BE2C (cell line): ENCODE results near the gene TMEM128. TPM values are rescaled to one million over a fixed set of nuclear protein-coding genes. Genes with fewer than 3 reads are reported as not detected.

Experiments used
- DNase-seq: peaks from one replicate; pipeline ENCODE4 v3.0.0-alpha.2; 2020
- H3K27me3 ChIP-seq: fragments of 250-450 bp; sonication (Bioruptor Pico); 2 replicates; pipeline ENCODE4 v1.5.1; 2020; ENCODE audit warnings: mild to moderate bottlenecking
- H3K36me3 ChIP-seq: fragments of 250-450 bp; sonication (Bioruptor Pico); 2 replicates; pipeline ENCODE4 v1.5.1; 2020; ENCODE audit warnings: mild to moderate bottlenecking
- H3K4me1 ChIP-seq: fragments of 250-450 bp; sonication (Bioruptor Pico); 2 replicates; pipeline ENCODE4 v1.5.1; 2020
- H3K4me3 ChIP-seq: 2 replicates; pipeline ENCODE4 v1.5.1; 2011; ENCODE audit warnings: low read depth, low read length
- H3K9me3 ChIP-seq: fragments of 250-450 bp; sonication (Bioruptor Pico); 2 replicates; pipeline ENCODE4 v1.5.1; 2020
- polyA plus RNA-seq: library from polyadenylated mRNA; unstranded; fragments of >200 nt; gene quantifications from one replicate; pipeline ENCODE4 v1.2.1, GENCODE V29; 2012; ENCODE audit warnings: low read depth, missing spikeins; ENCODE audit not compliant: insufficient read length, insufficient read depth
- TF ChIP-seq, protein P1 (sequence below): IDR thresholded peaks from 2 replicates; pipeline ENCODE4 v1.5.1; 2012; ENCODE audit warnings: mild to moderate bottlenecking, low read depth, low read length

Gene TMEM128, protein sequence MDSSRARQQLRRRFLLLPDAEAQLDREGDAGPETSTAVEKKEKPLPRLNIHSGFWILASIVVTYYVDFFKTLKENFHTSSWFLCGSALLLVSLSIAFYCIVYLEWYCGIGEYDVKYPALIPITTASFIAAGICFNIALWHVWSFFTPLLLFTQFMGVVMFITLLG
- 35.3 TPM for polyA plus RNA-seq

DNA sequence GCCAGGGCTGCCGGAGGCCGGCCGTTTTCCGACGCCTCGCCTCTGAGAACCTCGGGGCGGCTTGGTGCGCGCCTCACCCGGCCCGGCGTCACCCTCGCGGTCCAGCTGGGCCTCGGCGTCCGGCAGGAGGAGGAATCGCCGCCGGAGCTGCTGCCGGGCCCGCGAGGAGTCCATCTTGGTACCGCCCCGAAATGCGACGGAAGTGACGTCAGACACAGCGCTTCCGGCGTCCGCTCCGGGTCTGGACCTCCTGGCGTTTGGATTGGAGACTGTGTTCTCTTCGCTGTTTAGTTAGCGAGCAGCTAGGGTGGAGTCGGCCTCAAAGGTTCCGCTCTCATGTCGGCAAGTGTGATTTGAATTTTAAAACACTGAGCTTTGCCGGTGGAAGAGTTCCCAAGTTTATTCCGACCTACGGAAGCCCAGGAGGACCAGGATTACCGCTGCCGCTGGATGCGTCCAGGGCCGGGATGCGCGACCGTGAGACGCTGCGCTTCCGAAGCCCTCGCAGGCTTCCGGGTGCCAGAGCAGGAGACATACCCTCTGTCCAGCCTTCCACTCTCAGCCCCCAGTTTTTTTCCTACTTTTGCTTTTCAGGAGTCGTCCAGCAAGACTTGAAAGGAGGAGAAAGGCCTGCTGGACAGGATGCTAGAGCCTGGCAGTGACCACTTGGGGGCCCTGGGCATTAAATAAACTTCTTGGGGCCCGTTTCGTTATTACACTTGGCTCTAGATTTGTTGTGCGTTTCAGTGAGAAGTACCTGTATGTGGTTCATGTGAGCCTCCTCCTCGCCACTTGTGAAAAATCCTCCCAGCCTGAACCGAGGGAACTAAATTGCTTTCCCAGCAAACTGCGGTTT is at the start of gene TMEM128:
TMEM128 (minus strand) TSS at position 195 of the 856 bp plus-strand sequence; CDS start at position 174, 21 bp downstream.
- H3K27me3 ChIP-seq: no peaks in the 10 kb centered on the region; the same call in 1 of the 2 replicates
- peak within 1 kb of the TSS; percentile 96 for H3K4me3 ChIP-seq
- peaks cover 4% of the 10 kb centered on the region; the same call in 1 of the 2 replicates for H3K4me1 ChIP-seq
- H3K36me3 ChIP-seq: peaks cover 17% of the 10 kb centered on the region
- no peaks in the 10 kb centered on the region for H3K9me3 ChIP-seq
- DNase-seq: peak; percentile 93
- TF ChIP-seq, protein P1, sequence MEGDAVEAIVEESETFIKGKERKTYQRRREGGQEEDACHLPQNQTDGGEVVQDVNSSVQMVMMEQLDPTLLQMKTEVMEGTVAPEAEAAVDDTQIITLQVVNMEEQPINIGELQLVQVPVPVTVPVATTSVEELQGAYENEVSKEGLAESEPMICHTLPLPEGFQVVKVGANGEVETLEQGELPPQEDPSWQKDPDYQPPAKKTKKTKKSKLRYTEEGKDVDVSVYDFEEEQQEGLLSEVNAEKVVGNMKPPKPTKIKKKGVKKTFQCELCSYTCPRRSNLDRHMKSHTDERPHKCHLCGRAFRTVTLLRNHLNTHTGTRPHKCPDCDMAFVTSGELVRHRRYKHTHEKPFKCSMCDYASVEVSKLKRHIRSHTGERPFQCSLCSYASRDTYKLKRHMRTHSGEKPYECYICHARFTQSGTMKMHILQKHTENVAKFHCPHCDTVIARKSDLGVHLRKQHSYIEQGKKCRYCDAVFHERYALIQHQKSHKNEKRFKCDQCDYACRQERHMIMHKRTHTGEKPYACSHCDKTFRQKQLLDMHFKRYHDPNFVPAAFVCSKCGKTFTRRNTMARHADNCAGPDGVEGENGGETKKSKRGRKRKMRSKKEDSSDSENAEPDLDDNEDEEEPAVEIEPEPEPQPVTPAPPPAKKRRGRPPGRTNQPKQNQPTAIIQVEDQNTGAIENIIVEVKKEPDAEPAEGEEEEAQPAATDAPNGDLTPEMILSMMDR: no peak

DNA sequence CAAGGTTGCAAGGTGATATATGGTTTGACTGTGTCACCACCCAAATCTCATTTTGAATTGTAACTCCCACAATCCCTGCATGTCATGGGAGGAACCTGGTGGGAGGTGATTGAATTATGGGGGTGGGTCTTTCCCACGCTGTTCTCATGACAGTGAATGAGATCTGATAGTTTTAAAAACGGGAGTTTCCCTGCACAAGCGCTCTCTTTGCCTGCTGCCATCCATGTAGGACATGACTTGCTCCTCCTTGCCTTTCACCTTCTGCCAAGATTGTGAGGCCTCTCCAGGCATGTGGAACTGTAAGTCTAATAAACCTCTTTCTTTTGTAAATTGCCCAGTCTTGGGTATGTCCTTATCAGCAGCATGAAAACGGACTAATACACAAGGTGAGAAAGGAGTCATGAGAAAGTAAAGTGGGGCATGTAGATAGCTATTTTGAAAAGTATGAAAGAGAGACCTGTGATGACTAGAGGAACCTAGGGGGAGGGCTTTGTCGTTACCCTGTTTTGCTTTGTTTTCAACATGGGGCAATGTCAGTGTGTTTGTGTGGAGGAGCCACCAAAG is 48.3 kb upstream of the TMEM128 start:
- H3K4me3 ChIP-seq: no peak overlapping the region
- TF ChIP-seq, protein P1: no peak
- no peaks in the 10 kb centered on the region for H3K36me3 ChIP-seq
- no peaks in the 10 kb centered on the region for H3K9me3 ChIP-seq
- no peaks in the 10 kb centered on the region for H3K4me1 ChIP-seq
- no peaks in the 10 kb centered on the region for H3K27me3 ChIP-seq
- DNase-seq: no peak

DNA sequence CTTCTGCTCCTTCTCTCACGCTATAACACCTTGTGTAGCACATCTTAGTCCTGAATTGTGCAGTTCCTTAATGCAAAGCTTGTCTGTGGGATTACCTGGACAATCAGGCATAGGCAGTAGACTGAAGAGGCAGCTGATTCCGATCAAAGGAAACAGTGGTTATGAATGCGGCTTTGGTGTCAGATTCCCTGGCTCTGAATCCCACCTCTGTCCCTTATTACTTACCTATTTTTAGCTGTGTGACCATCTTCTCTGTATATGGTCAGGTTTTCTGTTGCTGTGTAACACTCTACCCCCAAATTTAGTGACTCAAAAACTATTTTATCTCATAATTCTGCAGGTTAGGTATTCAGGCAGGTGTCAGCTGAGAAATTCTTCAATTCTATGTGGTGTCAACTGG is 45.3 kb upstream of the TMEM128 start:
- Histone ChIP-seq H3K36me3 (no peaks in the 10 kb centered on the region), H3K4me3 (no peak overlapping the region), H3K4me1 (0 out of 2 replicates have a peak, but pooled peaks cover 2% of the 10 kb centered on the region), H3K27me3 (no peaks in the 10 kb centered on the region), H3K9me3 (no peaks in the 10 kb centered on the region)
- no peak for DNase-seq
- TF ChIP-seq, protein P1: no peak

DNA sequence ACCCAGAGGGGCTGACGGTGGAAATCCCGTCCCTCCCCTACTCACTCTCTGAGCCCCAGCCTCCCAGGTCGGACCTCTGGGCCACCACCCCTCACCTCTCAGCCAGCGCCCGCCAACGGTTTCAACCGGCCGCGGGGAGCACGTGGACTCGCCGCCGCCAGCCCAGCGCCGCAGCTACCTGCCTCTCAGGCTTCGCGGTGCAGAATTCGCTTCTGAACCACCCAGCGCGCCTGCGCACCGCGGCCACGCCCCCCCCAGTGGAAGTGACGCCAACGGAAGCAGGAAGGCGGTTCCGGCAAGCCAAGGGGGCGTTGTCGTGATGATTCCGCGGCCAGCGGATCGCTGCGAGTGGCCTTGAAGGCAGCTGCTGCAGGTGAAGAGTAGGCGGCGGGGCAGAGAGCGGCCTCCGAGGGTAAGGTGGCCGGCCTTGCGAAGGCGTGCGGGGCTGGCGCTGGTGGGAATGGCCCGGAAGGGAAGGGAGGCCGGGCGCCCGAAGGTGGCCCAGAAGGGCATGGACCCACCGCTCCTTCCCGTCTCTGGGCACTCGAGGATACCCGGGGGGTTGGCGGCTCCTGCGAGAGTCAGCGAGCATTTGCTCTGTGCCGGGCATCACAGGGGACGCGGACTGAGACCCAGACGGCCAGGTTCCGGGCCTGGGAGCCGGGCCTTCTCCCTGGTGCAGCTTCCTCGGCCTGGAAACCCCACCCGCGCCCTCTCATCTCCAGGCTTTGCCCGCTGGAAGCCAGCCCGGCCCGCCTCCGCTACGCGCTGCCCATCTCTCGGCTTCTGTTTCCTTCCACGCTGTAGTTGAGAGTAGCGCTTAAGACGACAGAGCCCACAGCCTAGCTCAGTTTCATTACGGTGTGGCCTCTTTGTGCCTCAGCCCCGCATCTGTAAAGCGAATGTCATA is 42.2 kb upstream of the TMEM128 start, which contains the start of the genes LYAR and ZBTB49:
LYAR (minus strand) TSS at position 214 of the 910 bp plus-strand sequence. CDS start 6,412 bp downstream, outside the sequence.
ZBTB49 (plus strand) TSS at position 311 of the 910 bp plus-strand sequence. CDS start 9,695 bp downstream, outside the sequence.
- peak; percentile 96 for DNase-seq
- H3K27me3 ChIP-seq: no peaks in the 10 kb centered on the region
- H3K9me3 ChIP-seq: no peaks in the 10 kb centered on the region
- TF ChIP-seq, protein P1: no peak
- 0 out of 2 replicates have a peak, but pooled peaks cover 2% of the 10 kb centered on the region for H3K4me1 ChIP-seq
- peak within 1 kb of the TSS; percentile 98 for H3K4me3 ChIP-seq
- peaks cover 7% of the 10 kb centered on the region for H3K36me3 ChIP-seq

DNA sequence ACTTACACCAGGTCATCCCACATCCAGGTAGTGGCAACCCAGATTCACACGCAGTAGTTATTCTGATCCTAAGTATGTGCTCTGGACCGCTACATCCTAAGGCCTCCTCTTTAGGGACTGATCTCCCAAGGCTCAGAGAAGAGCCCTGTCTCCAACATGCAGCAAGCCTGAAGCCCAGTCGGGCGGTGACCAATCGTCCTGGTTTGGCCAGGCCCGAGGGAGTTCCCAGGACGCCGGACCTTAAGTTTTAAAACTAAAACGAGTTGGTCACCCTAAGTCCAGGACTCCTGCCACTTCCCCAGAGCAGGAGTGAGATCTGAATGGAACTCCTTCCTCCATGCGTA is 41.5 kb upstream of the TMEM128 start:
- H3K36me3 ChIP-seq: peaks cover 13% of the 10 kb centered on the region

More for the DNA sequence above, 41.5 kb upstream of the TMEM128 start:
- TF ChIP-seq, protein P1: no peak
- Histone ChIP-seq H3K4me3 (peak overlapping the region; percentile 98), H3K4me1 (0 out of 2 replicates have a peak, but pooled peaks cover 2% of the 10 kb centered on the region), H3K9me3 (no peaks in the 10 kb centered on the region), H3K27me3 (no peaks in the 10 kb centered on the region)
- no peak for DNase-seq
